Measurements from ENCODE around the gene TRIM2.

GRCh38 chr4:153265306-153266047, 61.2 kb downstream of the TRIM2 start:
- TF ChIP-seq, protein P1, sequence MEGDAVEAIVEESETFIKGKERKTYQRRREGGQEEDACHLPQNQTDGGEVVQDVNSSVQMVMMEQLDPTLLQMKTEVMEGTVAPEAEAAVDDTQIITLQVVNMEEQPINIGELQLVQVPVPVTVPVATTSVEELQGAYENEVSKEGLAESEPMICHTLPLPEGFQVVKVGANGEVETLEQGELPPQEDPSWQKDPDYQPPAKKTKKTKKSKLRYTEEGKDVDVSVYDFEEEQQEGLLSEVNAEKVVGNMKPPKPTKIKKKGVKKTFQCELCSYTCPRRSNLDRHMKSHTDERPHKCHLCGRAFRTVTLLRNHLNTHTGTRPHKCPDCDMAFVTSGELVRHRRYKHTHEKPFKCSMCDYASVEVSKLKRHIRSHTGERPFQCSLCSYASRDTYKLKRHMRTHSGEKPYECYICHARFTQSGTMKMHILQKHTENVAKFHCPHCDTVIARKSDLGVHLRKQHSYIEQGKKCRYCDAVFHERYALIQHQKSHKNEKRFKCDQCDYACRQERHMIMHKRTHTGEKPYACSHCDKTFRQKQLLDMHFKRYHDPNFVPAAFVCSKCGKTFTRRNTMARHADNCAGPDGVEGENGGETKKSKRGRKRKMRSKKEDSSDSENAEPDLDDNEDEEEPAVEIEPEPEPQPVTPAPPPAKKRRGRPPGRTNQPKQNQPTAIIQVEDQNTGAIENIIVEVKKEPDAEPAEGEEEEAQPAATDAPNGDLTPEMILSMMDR (IDR thresholded peaks at IDR 0.05; ENCODE audit: low read length), result no peak
- TF ChIP-seq EZH2 (optimal IDR thresholded peaks at IDR 0.05; ENCODE audit: low read depth, low read length), result no peak
